Right atrium auricular region (tissue), 2 donors: ENCODE results near the gene HEATR1. TPM values are rescaled to one million over a fixed set of nuclear protein-coding genes. Genes with fewer than 3 reads are reported as not detected.

Source experiments
- DNase-seq: peaks from one replicate; pipeline ENCODE4 v3.0.0-alpha.2; 2019; ENCODE audit warnings: low spot score
- H3K27ac ChIP-seq, 2 donors: fragments of 200-600 bp; sonication (generic); 1 replicate in 1 of 2; 2 replicates in 1 of 2; pipeline ENCODE4 v1.5.1; 2016 to 2019
- H3K27me3 ChIP-seq, 2 donors: fragments of 200-600 bp; sonication (generic); one replicate each; pipeline versions ENCODE4 v1.5.1 to v1.6.0; 2017 to 2019
- H3K36me3 ChIP-seq: fragments of 200-600 bp; sonication (generic); one replicate; pipeline ENCODE4 v1.5.1; 2016
- H3K4me1 ChIP-seq, 2 donors: fragments of 200-600 bp; sonication (generic); one replicate each; pipeline versions ENCODE4 v1.5.1 to v1.6.0; 2017 to 2019
- H3K4me3 ChIP-seq, 2 donors: fragments of 200-600 bp; sonication (generic); 1 replicate in 1 of 2; 2 replicates in 1 of 2; pipeline ENCODE4 v1.5.1; 2017 to 2019; ENCODE audit warnings: mild to moderate bottlenecking in 1 of 2, moderate library complexity in 1 of 2
- H3K9me3 ChIP-seq, 2 donors: fragments of 200-600 bp; sonication (generic); one replicate each; pipeline ENCODE4 v1.5.1; 2019
- CTCF ChIP-seq, 2 donors: fragments of 200-600 bp; sonication (generic); IDR thresholded peaks; one replicate each; pipeline ENCODE4 v1.5.1; 2019; ENCODE audit warnings: antibody characterized with exemption in 2 of 2
- total RNA-seq, 2 donors: library from RNA; depleted of rRNA; stranded (reverse); fragments of >200 nt; gene quantifications; one replicate each; pipeline ENCODE4 v1.1.0, GENCODE V29; 2016

The HEATR1 gene
- total RNA-seq, 2 donors from 2014 or later, result 7.1 to 8.6 TPM

GRCh38 chr1:236535190-236535589, 69.1 kb downstream of the HEATR1 start:
- H3K27me3 ChIP-seq, result no peaks in the 10 kb centered on the region
- peaks cover 0 to 18% of the 10 kb centered on the region in 2 donors for H3K4me1 ChIP-seq
- DNase-seq, result no peak
- no peak for TF ChIP-seq CTCF (IDR thresholded peaks at IDR 0.05)
- H3K36me3 ChIP-seq, result peaks cover 42% of the 10 kb centered on the region
- H3K9me3 ChIP-seq, result no peaks in the 10 kb centered on the region
- H3K4me3 ChIP-seq, result no peak overlapping the region
- H3K27ac ChIP-seq, result no peak overlapping the region

- Histone ChIP-seq H3K4me1 (peaks cover 0 to 18% of the 10 kb centered on the region in 2 donors), H3K27me3 (no peaks in the 10 kb centered on the region), H3K36me3 (peaks cover 33% of the 10 kb centered on the region)
Observed at GRCh38 chr1:236534151-236534651, 70.1 kb downstream of the HEATR1 start.

GRCh38 chr1:236532850-236533249, 71.5 kb downstream of the HEATR1 start:
- Histone ChIP-seq H3K4me1 (peaks cover 0 to 18% of the 10 kb centered on the region in 2 donors), H3K27ac (peak overlapping the region in 1 of 2 donors; percentile 62), H3K4me3 (no peak overlapping the region), H3K9me3 (no peaks in the 10 kb centered on the region), H3K36me3 (peaks cover 30% of the 10 kb centered on the region), H3K27me3 (no peaks in the 10 kb centered on the region)
- DNase-seq, result no peak
- TF ChIP-seq CTCF (IDR thresholded peaks at IDR 0.05), result no peak

More at GRCh38 chr1:236534151-236534651, 70.1 kb downstream of the HEATR1 start:
- DNase-seq, result no peak
- Histone ChIP-seq H3K4me3 (no peak overlapping the region), H3K27ac (no peak overlapping the region), H3K9me3 (no peaks in the 10 kb centered on the region)
- TF ChIP-seq CTCF (IDR thresholded peaks at IDR 0.05), result no peak

- H3K27me3 ChIP-seq, result no peaks in the 10 kb centered on the region
- H3K4me3 ChIP-seq, result no peak overlapping the region
- peaks cover 0 to 18% of the 10 kb centered on the region in 2 donors for H3K4me1 ChIP-seq
- no peak for DNase-seq
- no peaks in the 10 kb centered on the region for H3K9me3 ChIP-seq
- TF ChIP-seq CTCF (IDR thresholded peaks at IDR 0.05), result no peak
- H3K27ac ChIP-seq, result no peak overlapping the region
- H3K36me3 ChIP-seq, result peaks cover 42% of the 10 kb centered on the region
Observed at GRCh38 chr1:236530959-236531358, 73.4 kb downstream of the HEATR1 start.

- no peak for DNase-seq
- Histone ChIP-seq H3K9me3 (no peaks in the 10 kb centered on the region), H3K27ac (no peak overlapping the region), H3K4me1 (peaks cover 0 to 23% of the 10 kb centered on the region in 2 donors), H3K27me3 (no peaks in the 10 kb centered on the region), H3K4me3 (no peak overlapping the region), H3K36me3 (peaks cover 46% of the 10 kb centered on the region)
- TF ChIP-seq CTCF (IDR thresholded peaks at IDR 0.05), result no peak
Observed at GRCh38 chr1:236530286-236530685, 74.0 kb downstream of the HEATR1 start.

GRCh38 chr1:236526079-236526478, 78.2 kb downstream of the HEATR1 start:
- H3K4me1 ChIP-seq, result peaks cover 0 to 17% of the 10 kb centered on the region in 2 donors

More at GRCh38 chr1:236526079-236526478, 78.2 kb downstream of the HEATR1 start:
- peaks cover 34% of the 10 kb centered on the region for H3K36me3 ChIP-seq
- no peaks in the 10 kb centered on the region for H3K9me3 ChIP-seq
- H3K27me3 ChIP-seq, result no peaks in the 10 kb centered on the region
- no peak overlapping the region for H3K27ac ChIP-seq
- no peak for TF ChIP-seq CTCF (IDR thresholded peaks at IDR 0.05)
- DNase-seq, result no peak
- no peak overlapping the region for H3K4me3 ChIP-seq
